ENCODE results near the gene ATF5. TPM values are rescaled to one million over a fixed set of nuclear protein-coding genes. Genes with fewer than 3 reads are reported as not detected.

ATF5 gene, protein sequence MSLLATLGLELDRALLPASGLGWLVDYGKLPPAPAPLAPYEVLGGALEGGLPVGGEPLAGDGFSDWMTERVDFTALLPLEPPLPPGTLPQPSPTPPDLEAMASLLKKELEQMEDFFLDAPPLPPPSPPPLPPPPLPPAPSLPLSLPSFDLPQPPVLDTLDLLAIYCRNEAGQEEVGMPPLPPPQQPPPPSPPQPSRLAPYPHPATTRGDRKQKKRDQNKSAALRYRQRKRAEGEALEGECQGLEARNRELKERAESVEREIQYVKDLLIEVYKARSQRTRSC
- total RNA-seq: 10 to 100 TPM; 10.7 to 25.0 (median 16.1) TPM
- long read RNA-seq, donor 1, partial matches to known transcripts: 1 of 3 reads
- long read RNA-seq, donor 1, other reads (novel, unspliced or antisense): 1 of 3 reads
- long read RNA-seq, donor 2, partial matches to known transcripts: 0 of 2 reads
- long read RNA-seq, donor 2, other reads (novel, unspliced or antisense): 2 of 2 reads

DNA sequence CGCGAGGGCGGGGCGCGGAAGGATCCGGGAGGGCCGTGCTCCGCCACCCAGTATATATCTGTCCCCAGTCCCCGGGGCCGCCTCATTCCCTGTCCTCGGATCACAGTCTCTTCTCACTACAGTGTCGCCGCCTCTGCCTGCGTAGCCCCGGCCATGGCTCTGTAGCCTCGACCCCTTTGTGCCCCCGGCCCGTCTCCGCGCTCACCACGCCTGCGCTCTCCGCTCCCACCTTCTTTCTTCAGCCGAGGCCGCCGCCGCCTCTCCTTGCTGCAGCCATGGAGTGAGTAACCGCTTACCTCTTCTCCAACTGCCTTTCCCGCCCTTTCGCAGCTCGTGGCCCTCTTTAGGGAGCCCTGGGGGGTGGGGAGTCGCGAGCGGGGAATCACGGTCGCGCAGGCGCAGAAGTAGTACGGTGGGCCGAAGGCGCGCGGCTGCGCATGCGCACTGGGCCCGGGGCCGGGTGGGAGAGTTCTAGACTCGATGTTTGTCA is at the start of gene ATF5, which contains the start of gene NUP62:
TSS of gene ATF5 (plus strand) at position 85 of the 490 bp plus-strand sequence. CDS start 1,646 bp downstream, outside the sequence.
TSS of gene NUP62 (minus strand) at position 384 of the 490 bp plus-strand sequence. CDS start 19,697 bp downstream, outside the sequence.
- DNase-seq: peak; percentile 89 to 94 (median 93)
- Histone ChIP-seq H3K4me1 (ENCODE audit: low read depth) (peaks cover 18% of the 10 kb centered on the region), H3K4me3 (peak within 1 kb of the TSS; percentile 88), H3K9me3 (no peaks in the 10 kb centered on the region), H3K36me3 (ENCODE audit: low read depth) (no peaks in the 10 kb centered on the region)
- ATAC-seq: peak; percentile 79
- TF ChIP-seq, protein P1, sequence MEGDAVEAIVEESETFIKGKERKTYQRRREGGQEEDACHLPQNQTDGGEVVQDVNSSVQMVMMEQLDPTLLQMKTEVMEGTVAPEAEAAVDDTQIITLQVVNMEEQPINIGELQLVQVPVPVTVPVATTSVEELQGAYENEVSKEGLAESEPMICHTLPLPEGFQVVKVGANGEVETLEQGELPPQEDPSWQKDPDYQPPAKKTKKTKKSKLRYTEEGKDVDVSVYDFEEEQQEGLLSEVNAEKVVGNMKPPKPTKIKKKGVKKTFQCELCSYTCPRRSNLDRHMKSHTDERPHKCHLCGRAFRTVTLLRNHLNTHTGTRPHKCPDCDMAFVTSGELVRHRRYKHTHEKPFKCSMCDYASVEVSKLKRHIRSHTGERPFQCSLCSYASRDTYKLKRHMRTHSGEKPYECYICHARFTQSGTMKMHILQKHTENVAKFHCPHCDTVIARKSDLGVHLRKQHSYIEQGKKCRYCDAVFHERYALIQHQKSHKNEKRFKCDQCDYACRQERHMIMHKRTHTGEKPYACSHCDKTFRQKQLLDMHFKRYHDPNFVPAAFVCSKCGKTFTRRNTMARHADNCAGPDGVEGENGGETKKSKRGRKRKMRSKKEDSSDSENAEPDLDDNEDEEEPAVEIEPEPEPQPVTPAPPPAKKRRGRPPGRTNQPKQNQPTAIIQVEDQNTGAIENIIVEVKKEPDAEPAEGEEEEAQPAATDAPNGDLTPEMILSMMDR (IDR thresholded peaks at IDR 0.05): no peak
- intact Hi-C loops (cut with DNase I, micrococcal nuclease): no loop called here

DNA sequence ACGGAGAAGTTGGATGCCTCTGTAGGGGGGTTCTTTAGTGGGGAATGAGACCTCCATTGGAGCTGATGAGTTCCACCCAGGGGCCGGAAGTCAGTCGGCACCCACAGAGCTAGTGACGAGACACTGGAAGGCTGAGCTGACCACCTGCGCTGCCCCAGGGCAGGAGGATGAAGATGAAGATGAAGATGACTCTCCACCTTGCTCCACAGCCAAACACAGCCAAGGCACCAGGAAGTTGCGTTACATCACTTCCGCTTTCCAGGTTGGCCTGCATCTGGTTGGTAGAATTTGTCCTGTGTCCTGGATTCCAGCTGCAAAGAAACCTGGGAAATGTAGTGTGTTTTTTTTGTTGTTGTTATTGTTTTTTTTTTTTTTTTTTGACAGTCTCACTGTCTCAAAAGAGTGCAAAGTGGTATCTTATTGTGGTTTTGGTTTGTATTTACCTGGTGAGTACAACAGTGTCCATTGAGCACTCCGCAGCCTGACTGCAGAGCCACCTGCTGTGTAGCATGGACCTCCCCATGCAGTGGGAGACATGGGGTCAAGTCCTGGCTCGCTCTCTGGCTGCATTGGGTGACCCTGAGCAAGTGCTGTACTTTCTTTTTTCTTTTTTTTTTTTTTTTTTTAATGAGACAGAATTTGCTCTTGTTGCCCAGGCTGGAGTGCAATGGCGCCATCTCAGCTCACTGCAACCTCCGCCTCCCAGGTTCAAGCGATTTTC is 49.6 kb upstream of the ATF5 start:
- Histone ChIP-seq H3K9me3 (no peaks in the 10 kb centered on the region), H3K4me1 (ENCODE audit: low read depth) (peaks cover 19% of the 10 kb centered on the region), H3K4me3 (no peak overlapping the region), H3K36me3 (ENCODE audit: low read depth) (peaks cover 10% of the 10 kb centered on the region)
- intact Hi-C loops (cut with DNase I, micrococcal nuclease): no loop called here
- DNase-seq (peak in 1 of 3 donors; percentile 18), ATAC-seq (no peak)
- TF ChIP-seq, protein P1 (IDR thresholded peaks at IDR 0.05): no peak

GRCh38 chr19:49880162-49880869 is 48.7 kb upstream of the ATF5 start:
- peaks cover 10% of the 10 kb centered on the region for H3K36me3 ChIP-seq (ENCODE audit: low read depth)
- DNase-seq (peak in 1 of 3 donors; percentile 19), ATAC-seq (no peak)
- H3K4me3 ChIP-seq: no peak overlapping the region
- H3K9me3 ChIP-seq: no peaks in the 10 kb centered on the region
- H3K4me1 ChIP-seq (ENCODE audit: low read depth): peaks cover 15% of the 10 kb centered on the region
- intact Hi-C loops (cut with DNase I, micrococcal nuclease): no loop called here
- TF ChIP-seq, protein P1 (IDR thresholded peaks at IDR 0.05): no peak

DNA sequence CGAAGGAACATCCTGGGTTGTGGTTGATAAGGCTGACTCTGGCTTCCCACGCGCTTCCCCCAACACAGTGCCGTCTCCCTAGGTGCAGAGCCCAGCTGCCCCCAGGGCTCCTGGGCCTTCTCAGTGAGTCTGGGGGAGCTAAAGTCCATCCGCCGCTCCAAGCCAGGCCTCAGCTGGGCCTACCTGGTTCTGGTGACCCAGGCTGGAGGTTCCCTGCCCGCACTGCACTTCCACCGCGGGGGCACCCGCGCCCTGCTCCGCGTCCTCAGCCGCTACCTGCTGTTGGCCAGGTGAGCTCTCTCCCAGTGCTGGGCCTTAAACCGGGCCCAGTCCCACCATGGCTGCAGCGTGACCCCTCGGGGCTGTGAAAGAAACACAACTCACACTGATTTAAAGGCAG is 47.8 kb upstream of the ATF5 start:
- TF ChIP-seq, protein P1 (IDR thresholded peaks at IDR 0.05): no peak
- Histone ChIP-seq H3K4me1 (ENCODE audit: low read depth) (peaks cover 10% of the 10 kb centered on the region), H3K4me3 (no peak overlapping the region), H3K36me3 (ENCODE audit: low read depth) (peaks cover 10% of the 10 kb centered on the region), H3K9me3 (no peaks in the 10 kb centered on the region)
- intact Hi-C loops (cut with DNase I, micrococcal nuclease): no loop called here
- ATAC-seq: no peak
- DNase-seq: no peak

Measured in mucosa of descending colon (tissue), 3 donors.